Prostate gland (tissue), 2 donors: ENCODE measurements around the gene KCNMB4.

ENCODE experiments used
- CTCF ChIP-seq, 4 experiments: fragments of 200-600 bp in 2 of 4; fragments of 450-650 bp in 2 of 4; sonication (generic) in 2 of 4; IDR thresholded peaks; 1 replicate in 3 of 4; 2 replicates in 1 of 4; pipeline ENCODE4 v1.5.1; 2016 to 2019; ENCODE audit warnings: antibody characterized with exemption in 4 of 4, mild to moderate bottlenecking in 2 of 4, moderate library complexity in 2 of 4
- POLR2A ChIP-seq: fragments of 450-650 bp; IDR thresholded peaks from one replicate; pipeline ENCODE4 v1.6.1; 2016; ENCODE audit warnings: antibody characterized with exemption, mild to moderate bottlenecking
- POLR2AphosphoS5 ChIP-seq: sonication (generic); formaldehyde crosslinking; IDR thresholded peaks from one replicate; pipeline ENCODE4 v1.6.1; 2017; ENCODE audit warnings: antibody characterized with exemption

- TF ChIP-seq POLR2A (no peak), CTCF (IDR thresholded peaks at IDR 0.05) (no peak), POLR2AphosphoS5 (no peak)
Observed at GRCh38 chr12:70351076-70351475, 15.0 kb upstream of the KCNMB4 start.
